Uterus (tissue), 2 donors: ENCODE data around the gene PRM3.

Experiments used
- CTCF ChIP-seq, 4 experiments: fragments of 200-600 bp in 2 of 4; fragments of 450-650 bp in 2 of 4; sonication (generic) in 2 of 4; IDR thresholded peaks; one replicate each; pipeline ENCODE4 v1.5.1; 2016 to 2019; ENCODE audit warnings: antibody characterized with exemption in 4 of 4, mild to moderate bottlenecking in 2 of 4, moderate library complexity in 1 of 4
- POLR2A ChIP-seq, 2 donors: fragments of 450-650 bp; IDR thresholded peaks; one replicate each; pipeline ENCODE4 v1.6.1; 2016; ENCODE audit warnings: antibody characterized with exemption in 2 of 2, mild to moderate bottlenecking in 1 of 2, moderate library complexity in 1 of 2

GRCh38 chr16:11306381-11306780 is 33.0 kb upstream of the PRM3 start:
- TF ChIP-seq CTCF (IDR thresholded peaks at IDR 0.05): no peak
- TF ChIP-seq POLR2A (IDR thresholded peaks at IDR 0.05): no peak
